ENCODE results near the gene CCDC183. TPM values are rescaled to one million over a fixed set of nuclear protein-coding genes. Genes with fewer than 3 reads are reported as not detected.

Gene CCDC183
- total and polyA plus RNA-seq, 2 of the 4 experiments (the other 2 are of a cell fraction) = under 0.01 to 0.29 TPM

DNA sequence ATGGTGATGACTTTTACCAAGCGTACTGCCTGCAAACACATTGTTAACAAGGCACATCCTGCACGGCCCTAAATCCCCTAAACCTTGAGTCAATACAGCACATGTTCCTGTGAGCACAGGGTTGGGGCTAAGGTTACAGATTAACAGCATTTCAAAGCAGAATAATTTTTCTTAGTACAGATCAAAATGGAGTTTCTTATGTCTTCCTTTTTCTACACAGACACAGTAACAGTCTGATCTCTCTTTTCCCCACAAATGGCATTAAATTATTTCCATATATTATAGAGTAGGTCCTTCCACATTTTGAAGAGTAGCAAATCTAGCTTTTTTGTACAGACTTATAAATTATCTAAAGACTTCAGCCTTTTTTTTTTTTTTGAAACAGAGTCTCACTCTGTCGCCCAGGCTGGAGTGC is 6.6 kb upstream of the CCDC183 start:
- Histone ChIP-seq H3K4ac (ENCODE audit: low read depth, low read length) (no peak overlapping the region), H3K27ac (ENCODE audit: insufficient read depth, low read length) (no peak overlapping the region), H3K27me3 (ENCODE audit: control insufficient read depth, insufficient read depth, low read length) (peaks cover 5% of the 10 kb centered on the region; the same call in 1 of the 2 replicates), H2BK20ac (ENCODE audit: low read depth, low read length) (no peak overlapping the region), H4K8ac (ENCODE audit: low read depth in 2 of 2, low read length in 2 of 2) (no peak overlapping the region), H2AK5ac (ENCODE audit: low read depth, low read length) (no peak overlapping the region), H2BK15ac (ENCODE audit: low read depth, low read length) (no peak overlapping the region), H3K4me3 (ENCODE audit: insufficient read depth, low read depth, low read length) (no peak overlapping the region), H3K14ac (replicated peaks; ENCODE audit: low read depth, low read length) (no peak overlapping the region), H4K20me1 (ENCODE audit: insufficient read depth, low read length) (peaks cover 9% of the 10 kb centered on the region), H3K4me1 (ENCODE audit: control insufficient read depth, insufficient read depth, low read length) (peaks cover 5% of the 10 kb centered on the region; the same call in 1 of the 2 replicates), H2AK9ac (replicated peaks; ENCODE audit: low read depth, low read length, poor library complexity) (no peak overlapping the region), H3K23ac (ENCODE audit: low read depth, low read length) (no peak overlapping the region), H3K56ac (ENCODE audit: extremely low read depth, insufficient read depth, low read length) (no peak overlapping the region), H3K4me2 (ENCODE audit: low read depth, low read length) (no peak overlapping the region), H4K91ac (ENCODE audit: insufficient read depth, low read depth, low read length) (no peak overlapping the region), H2BK5ac (ENCODE audit: low read depth, low read length, poor library complexity, severe bottlenecking) (no peak overlapping the region), H3K79me1 (ENCODE audit: low read depth in 1 of 2, low read length in 2 of 2) (peaks cover 3 to 24% of the 10 kb centered on the region in 2 experiments; a peak in 3 of 4 replicates), H3K18ac (ENCODE audit: low read depth, low read length) (no peak overlapping the region), H2BK120ac (ENCODE audit: low read depth, low read length) (no peak overlapping the region), H3K9me3 (ENCODE audit: control insufficient read depth, insufficient read depth, low read length) (no peaks in the 10 kb centered on the region), H3K9me1 (ENCODE audit: insufficient read depth, low read length) (no peaks in the 10 kb centered on the region), H2AFZ (replicated peaks; ENCODE audit: low read length, poor library complexity) (no peak overlapping the region), H4K5ac (ENCODE audit: low read depth, low read length) (no peak overlapping the region), H3K36me3 (ENCODE audit: control insufficient read depth, insufficient read depth, low read length) (peaks cover 8% of the 10 kb centered on the region; the same call in 1 of the 2 replicates), H3K9ac (ENCODE audit: low read depth, low read length) (no peak overlapping the region)
- intact Hi-C loops (cut with micrococcal nuclease) = no loop called here
- in situ Hi-C loops (cut with MboI; ENCODE audit: low sequenced_read_pairs) = loop anchor here (10.0 kb wide), 1 partner anchor 245 kb away; the partner anchor contains the start of gene FUT7
- TF ChIP-seq BHLHE40 (IDR thresholded peaks at IDR 0.05; ENCODE audit: low read depth, low read length) (no peak), RAD21 (IDR thresholded peaks at IDR 0.05; ENCODE audit: low read length) (no peak), NFE2L2 (IDR thresholded peaks at IDR 0.05; ENCODE audit: low read depth, low read length) (no peak), CEBPB (IDR thresholded peaks at IDR 0.05; ENCODE audit: low read depth, low read length) (no peak), FOS (IDR thresholded peaks at IDR 0.05; ENCODE audit: low read depth, low read length) (no peak), MAZ (IDR thresholded peaks at IDR 0.05; ENCODE audit: borderline replicate concordance, low read depth, low read length) (no peak), POLR2A (IDR thresholded peaks at IDR 0.05; ENCODE audit: low read depth, low read length) (no peak), RCOR1 (IDR thresholded peaks at IDR 0.05; ENCODE audit: insufficient replicate concordance, low read length) (no peak), RFX5 (IDR thresholded peaks at IDR 0.05; ENCODE audit: low read depth, low read length) (no peak), MXI1 (IDR thresholded peaks at IDR 0.05; ENCODE audit: borderline replicate concordance, low read depth, low read length) (no peak)
- TF ChIP-seq, protein P1, sequence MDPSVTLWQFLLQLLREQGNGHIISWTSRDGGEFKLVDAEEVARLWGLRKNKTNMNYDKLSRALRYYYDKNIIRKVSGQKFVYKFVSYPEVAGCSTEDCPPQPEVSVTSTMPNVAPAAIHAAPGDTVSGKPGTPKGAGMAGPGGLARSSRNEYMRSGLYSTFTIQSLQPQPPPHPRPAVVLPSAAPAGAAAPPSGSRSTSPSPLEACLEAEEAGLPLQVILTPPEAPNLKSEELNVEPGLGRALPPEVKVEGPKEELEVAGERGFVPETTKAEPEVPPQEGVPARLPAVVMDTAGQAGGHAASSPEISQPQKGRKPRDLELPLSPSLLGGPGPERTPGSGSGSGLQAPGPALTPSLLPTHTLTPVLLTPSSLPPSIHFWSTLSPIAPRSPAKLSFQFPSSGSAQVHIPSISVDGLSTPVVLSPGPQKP (IDR thresholded peaks at IDR 0.05; ENCODE audit: borderline replicate concordance, low read depth, low read length) = no peak
- TF ChIP-seq, protein P2, sequence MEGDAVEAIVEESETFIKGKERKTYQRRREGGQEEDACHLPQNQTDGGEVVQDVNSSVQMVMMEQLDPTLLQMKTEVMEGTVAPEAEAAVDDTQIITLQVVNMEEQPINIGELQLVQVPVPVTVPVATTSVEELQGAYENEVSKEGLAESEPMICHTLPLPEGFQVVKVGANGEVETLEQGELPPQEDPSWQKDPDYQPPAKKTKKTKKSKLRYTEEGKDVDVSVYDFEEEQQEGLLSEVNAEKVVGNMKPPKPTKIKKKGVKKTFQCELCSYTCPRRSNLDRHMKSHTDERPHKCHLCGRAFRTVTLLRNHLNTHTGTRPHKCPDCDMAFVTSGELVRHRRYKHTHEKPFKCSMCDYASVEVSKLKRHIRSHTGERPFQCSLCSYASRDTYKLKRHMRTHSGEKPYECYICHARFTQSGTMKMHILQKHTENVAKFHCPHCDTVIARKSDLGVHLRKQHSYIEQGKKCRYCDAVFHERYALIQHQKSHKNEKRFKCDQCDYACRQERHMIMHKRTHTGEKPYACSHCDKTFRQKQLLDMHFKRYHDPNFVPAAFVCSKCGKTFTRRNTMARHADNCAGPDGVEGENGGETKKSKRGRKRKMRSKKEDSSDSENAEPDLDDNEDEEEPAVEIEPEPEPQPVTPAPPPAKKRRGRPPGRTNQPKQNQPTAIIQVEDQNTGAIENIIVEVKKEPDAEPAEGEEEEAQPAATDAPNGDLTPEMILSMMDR (conservative IDR thresholded peaks at IDR 0.05; ENCODE audit: low read depth, low read length) = no peak
- no peak for ATAC-seq (ENCODE audit: low read depth)
- ChIA-PET POLR2A (ENCODE audit: unreplicated experiment) (no interaction called here), CTCF (interaction anchor here (0.6 kb wide), 1 partner anchor 239 kb away, joined by 3 read pairs; no protein-coding TSS in a partner anchor)
- dilution Hi-C loops (cut with HindIII; ENCODE audit: low sequenced_read_pairs, unreplicated experiment) = no loop called here
- WGBS, 2 experiments (ENCODE audit: extremely low coverage in 2 of 2, insufficient read length in 1 of 2) = no CpG with 5 or more reads among the region's 3 CpGs
- no TSS peak for BruUV-seq (replicated peaks)
- DNase-seq = no peak
